Panc1 (cell line): Measurements from ENCODE around the gene SNX10. TPM values are rescaled to one million over a fixed set of nuclear protein-coding genes. Genes with fewer than 3 reads are reported as not detected.

ENCODE experiments used
- ATAC-seq: fragments of 200-7000 bp; cut with Tn5 transposase; 2 replicates; pipeline ENCODE4 v1.9.1; 2020; ENCODE audit warnings: mild to moderate bottlenecking, moderate library complexity
- BruUV-seq: library from RNA; stranded (reverse); fragments of 400-500 nt; replicated peaks from 2 replicates; lab custom pipeline; 2021; lab: Mats Ljungman, UMichigan
- CTCF ChIA-PET: fragments of 300-600 bp; sonication (Branson Sonifier 250); formaldehyde crosslinking; loops from one replicate; lab custom pipeline; 2022; ENCODE audit warnings: antibody characterized with exemption; lab: Charles Lee
- POLR2A ChIA-PET: fragments of 300-600 bp; sonication (Branson Sonifier 250); formaldehyde crosslinking; loops from one replicate; lab custom pipeline; 2022; ENCODE audit warnings: antibody characterized with exemption; lab: Charles Lee
- DNase-seq: peaks from one replicate; pipeline ENCODE4 v3.0.0-alpha.2; 2010; ENCODE audit warnings: low read depth, low spot score
- H3K27ac ChIP-seq: 2 replicates; pipeline ENCODE4 v1.5.1; 2011; ENCODE audit warnings: mild to moderate bottlenecking, low read length, inconsistent platforms
- H3K27me3 ChIP-seq: fragments of 200-500 bp; sonication (Bioruptor generic); 2 replicates; pipeline ENCODE4 v1.6.0; 2014; ENCODE audit warnings: low read length, inconsistent platforms; ENCODE audit not compliant: control insufficient read depth, insufficient read depth
- H3K36me3 ChIP-seq: fragments of 200-500 bp; sonication (Bioruptor generic); 2 replicates; pipeline ENCODE4 v1.5.1; 2014; ENCODE audit warnings: inconsistent platforms, mild to moderate bottlenecking, low read length, moderate library complexity; ENCODE audit not compliant: control insufficient read depth, insufficient read depth
- H3K4me1 ChIP-seq: 2 replicates; pipeline ENCODE4 v1.5.1; 2011; ENCODE audit warnings: inconsistent platforms, mild to moderate bottlenecking, low read length, moderate library complexity; ENCODE audit not compliant: control insufficient read depth, insufficient read depth
- H3K4me3 ChIP-seq, 2 experiments: 2 replicates each; pipeline ENCODE4 v1.5.1; 2011 to 2012; ENCODE audit warnings: low read depth in 2 of 2, low read length in 2 of 2, mild to moderate bottlenecking in 2 of 2, inconsistent platforms in 1 of 2, moderate library complexity in 1 of 2
- H3K9me3 ChIP-seq: fragments of 200-500 bp; sonication (Bioruptor generic); 2 replicates; pipeline ENCODE4 v1.5.1; 2014; ENCODE audit warnings: low read depth, mild to moderate bottlenecking, inconsistent platforms, low read length, moderate library complexity; ENCODE audit not compliant: control insufficient read depth, insufficient read depth
- POLR2AphosphoS5 ChIP-seq: IDR thresholded peaks from 2 replicates; pipeline ENCODE4 v1.6.1; 2012; ENCODE audit warnings: mild to moderate bottlenecking, low read depth, low read length, moderate library complexity
- SIN3A ChIP-seq: IDR thresholded peaks from 2 replicates; pipeline ENCODE4 v1.6.1; 2012; ENCODE audit warnings: low read depth, mild to moderate bottlenecking, low read length, moderate library complexity, borderline replicate concordance; ENCODE audit not compliant: insufficient read depth
- TCF7L2 ChIP-seq: IDR thresholded peaks from 2 replicates; pipeline ENCODE4 v1.6.1; 2011; ENCODE audit warnings: mild to moderate bottlenecking, low read depth, low read length, inconsistent platforms
- in situ Hi-C: cut with HindIII; loops from 2 replicates; pipeline ENCODE4 v1.10.0; 2016; ENCODE audit warnings: low sequenced_read_pairs, low pct_unique_long_range_greater_than_20kb
- intact Hi-C: fragments of 100-400 bp; cut with micrococcal nuclease; formaldehyde crosslinking; loops from one replicate; pipeline ENCODE4 v1.10.0; 2022; ENCODE audit not compliant: unreplicated experiment
- total RNA-seq: library from RNA; stranded (reverse); gene quantifications from one replicate; pipeline ENCODE4 v1.2.1, GENCODE V29; 2021; ENCODE audit not compliant: unreplicated experiment
- TF ChIP-seq, protein P1 (sequence below): fragments of 450-650 bp; IDR thresholded peaks from 2 replicates; pipeline ENCODE4 v1.5.1; 2017; ENCODE audit warnings: mild to moderate bottlenecking
- TF ChIP-seq, protein P2 (sequence below), 2 experiments: IDR thresholded peaks; 2 replicates each; pipeline ENCODE4 v1.6.1; 2011 to 2012; ENCODE audit warnings: low read depth in 2 of 2, control low read depth in 1 of 2, low read length in 1 of 2, mild to moderate bottlenecking in 1 of 2, moderate library complexity in 1 of 2; ENCODE audit not compliant: insufficient read depth in 1 of 2

SNX10 gene
- total RNA-seq, 1 experiment from 2014 or later, result 21.8 TPM

DNA sequence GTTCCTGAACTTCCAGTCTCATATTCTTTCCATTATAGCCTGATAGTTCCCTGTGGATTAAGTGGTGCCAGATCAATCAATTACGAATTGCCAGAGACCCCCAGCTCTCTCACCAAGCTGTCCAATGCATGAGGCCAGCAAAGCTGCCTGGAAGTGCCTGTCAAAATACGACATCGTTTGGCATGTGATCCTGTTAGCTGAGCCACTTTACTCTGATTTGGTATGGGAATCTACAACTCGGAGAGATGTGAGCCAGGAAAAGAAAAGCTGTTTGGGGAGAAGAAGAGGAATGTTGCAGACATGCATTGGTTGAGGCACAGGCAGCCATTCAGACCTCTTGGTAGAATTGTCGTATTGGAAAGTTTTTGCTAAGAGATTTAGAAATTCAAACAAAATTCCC, 3.9 kb downstream of the SNX10 start:
- intact Hi-C loops, result no loop called here
- Histone ChIP-seq H3K36me3 (no peaks in the 10 kb centered on the region), H3K4me1 (peaks cover 11% of the 10 kb centered on the region), H3K27ac (no peak overlapping the region), H3K27me3 (no peaks in the 10 kb centered on the region), H3K4me3 (no peak overlapping the region), H3K9me3 (no peaks in the 10 kb centered on the region)
- in situ Hi-C loops, result no loop called here
- no peak for DNase-seq
- no peak for TF ChIP-seq POLR2AphosphoS5
- TF ChIP-seq, protein P1, sequence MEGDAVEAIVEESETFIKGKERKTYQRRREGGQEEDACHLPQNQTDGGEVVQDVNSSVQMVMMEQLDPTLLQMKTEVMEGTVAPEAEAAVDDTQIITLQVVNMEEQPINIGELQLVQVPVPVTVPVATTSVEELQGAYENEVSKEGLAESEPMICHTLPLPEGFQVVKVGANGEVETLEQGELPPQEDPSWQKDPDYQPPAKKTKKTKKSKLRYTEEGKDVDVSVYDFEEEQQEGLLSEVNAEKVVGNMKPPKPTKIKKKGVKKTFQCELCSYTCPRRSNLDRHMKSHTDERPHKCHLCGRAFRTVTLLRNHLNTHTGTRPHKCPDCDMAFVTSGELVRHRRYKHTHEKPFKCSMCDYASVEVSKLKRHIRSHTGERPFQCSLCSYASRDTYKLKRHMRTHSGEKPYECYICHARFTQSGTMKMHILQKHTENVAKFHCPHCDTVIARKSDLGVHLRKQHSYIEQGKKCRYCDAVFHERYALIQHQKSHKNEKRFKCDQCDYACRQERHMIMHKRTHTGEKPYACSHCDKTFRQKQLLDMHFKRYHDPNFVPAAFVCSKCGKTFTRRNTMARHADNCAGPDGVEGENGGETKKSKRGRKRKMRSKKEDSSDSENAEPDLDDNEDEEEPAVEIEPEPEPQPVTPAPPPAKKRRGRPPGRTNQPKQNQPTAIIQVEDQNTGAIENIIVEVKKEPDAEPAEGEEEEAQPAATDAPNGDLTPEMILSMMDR, result no peak
- no peak for TF ChIP-seq SIN3A
- ChIA-PET CTCF (no interaction called here), POLR2A (no interaction called here)
- no TSS peak for BruUV-seq
- no peak for ATAC-seq

DNA sequence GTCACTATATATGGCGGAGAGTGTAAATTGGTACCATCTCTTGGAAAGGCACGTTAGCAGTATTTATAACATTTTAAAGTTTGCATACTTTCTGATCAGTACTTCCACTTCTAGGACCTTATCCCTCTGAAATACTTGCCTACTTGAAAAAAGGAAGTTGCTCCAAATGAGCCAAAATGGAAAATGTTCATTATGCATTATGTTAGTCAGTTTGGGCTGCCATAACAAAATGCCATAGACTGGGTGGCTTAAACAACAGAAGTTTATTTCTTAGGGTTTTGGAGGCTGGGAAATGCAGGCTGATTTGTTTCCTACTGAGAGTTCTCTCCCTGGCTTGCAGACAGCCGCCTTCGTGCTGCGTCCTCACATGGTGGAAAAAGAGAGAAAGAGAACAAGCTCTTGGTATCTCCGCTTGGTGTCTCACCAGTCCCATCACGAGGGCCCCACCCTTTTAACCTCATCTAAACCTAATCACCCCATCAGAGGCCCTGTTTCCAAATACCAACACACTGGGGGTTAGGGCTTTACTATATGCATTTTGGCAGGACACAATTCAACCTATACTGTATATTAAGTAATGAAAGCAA, 6.9 kb downstream of the SNX10 start:
- ChIA-PET CTCF (interaction anchor here (0.5 kb wide), 1 partner anchor 436 kb away, joined by 4 read pairs; no protein-coding TSS in a partner anchor), POLR2A (no interaction called here)
- H3K9me3 ChIP-seq, result no peaks in the 10 kb centered on the region
- H3K4me3 ChIP-seq, result no peak overlapping the region
- TF ChIP-seq TCF7L2 (no peak), POLR2AphosphoS5 (no peak), SIN3A (no peak)
- TF ChIP-seq, protein P1, result no peak
- TF ChIP-seq, protein P2, sequence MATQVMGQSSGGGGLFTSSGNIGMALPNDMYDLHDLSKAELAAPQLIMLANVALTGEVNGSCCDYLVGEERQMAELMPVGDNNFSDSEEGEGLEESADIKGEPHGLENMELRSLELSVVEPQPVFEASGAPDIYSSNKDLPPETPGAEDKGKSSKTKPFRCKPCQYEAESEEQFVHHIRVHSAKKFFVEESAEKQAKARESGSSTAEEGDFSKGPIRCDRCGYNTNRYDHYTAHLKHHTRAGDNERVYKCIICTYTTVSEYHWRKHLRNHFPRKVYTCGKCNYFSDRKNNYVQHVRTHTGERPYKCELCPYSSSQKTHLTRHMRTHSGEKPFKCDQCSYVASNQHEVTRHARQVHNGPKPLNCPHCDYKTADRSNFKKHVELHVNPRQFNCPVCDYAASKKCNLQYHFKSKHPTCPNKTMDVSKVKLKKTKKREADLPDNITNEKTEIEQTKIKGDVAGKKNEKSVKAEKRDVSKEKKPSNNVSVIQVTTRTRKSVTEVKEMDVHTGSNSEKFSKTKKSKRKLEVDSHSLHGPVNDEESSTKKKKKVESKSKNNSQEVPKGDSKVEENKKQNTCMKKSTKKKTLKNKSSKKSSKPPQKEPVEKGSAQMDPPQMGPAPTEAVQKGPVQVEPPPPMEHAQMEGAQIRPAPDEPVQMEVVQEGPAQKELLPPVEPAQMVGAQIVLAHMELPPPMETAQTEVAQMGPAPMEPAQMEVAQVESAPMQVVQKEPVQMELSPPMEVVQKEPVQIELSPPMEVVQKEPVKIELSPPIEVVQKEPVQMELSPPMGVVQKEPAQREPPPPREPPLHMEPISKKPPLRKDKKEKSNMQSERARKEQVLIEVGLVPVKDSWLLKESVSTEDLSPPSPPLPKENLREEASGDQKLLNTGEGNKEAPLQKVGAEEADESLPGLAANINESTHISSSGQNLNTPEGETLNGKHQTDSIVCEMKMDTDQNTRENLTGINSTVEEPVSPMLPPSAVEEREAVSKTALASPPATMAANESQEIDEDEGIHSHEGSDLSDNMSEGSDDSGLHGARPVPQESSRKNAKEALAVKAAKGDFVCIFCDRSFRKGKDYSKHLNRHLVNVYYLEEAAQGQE (IDR thresholded peaks at IDR 0.05; ENCODE audit: insufficient read depth in 1 of 2, low read depth in 2 of 2, low read length in 1 of 2), result no peak
- intact Hi-C loops, result no loop called here
- in situ Hi-C loops, result no loop called here
- ATAC-seq, result no peak
- no peak overlapping the region for H3K27ac ChIP-seq
- no peaks in the 10 kb centered on the region for H3K36me3 ChIP-seq
- H3K4me1 ChIP-seq, result no peaks in the 10 kb centered on the region
- DNase-seq, result no peak
- no TSS peak for BruUV-seq
- H3K27me3 ChIP-seq, result no peaks in the 10 kb centered on the region
